Stimulated activated CD8-positive, alpha-beta memory T cell treated with anti-CD3 and anti-CD28 coated beads, Interleukin-12 subunit alpha, Interleukin-12 subunit beta, amount 100 ng/mL, for 1 hour (primary cell): ENCODE results near the gene NDUFAF7.
"Not testable (repeated sequence)": the region's sequence is repeated elsewhere in the genome, so short reads cannot be mapped to it uniquely, and the experiment has no call there.

Experiments used
- DNase-seq: peaks from one replicate; pipeline ENCODE4 v3.0.0-alpha.2; 2020; ENCODE audit warnings: low read depth

The NDUFAF7 gene

DNA sequence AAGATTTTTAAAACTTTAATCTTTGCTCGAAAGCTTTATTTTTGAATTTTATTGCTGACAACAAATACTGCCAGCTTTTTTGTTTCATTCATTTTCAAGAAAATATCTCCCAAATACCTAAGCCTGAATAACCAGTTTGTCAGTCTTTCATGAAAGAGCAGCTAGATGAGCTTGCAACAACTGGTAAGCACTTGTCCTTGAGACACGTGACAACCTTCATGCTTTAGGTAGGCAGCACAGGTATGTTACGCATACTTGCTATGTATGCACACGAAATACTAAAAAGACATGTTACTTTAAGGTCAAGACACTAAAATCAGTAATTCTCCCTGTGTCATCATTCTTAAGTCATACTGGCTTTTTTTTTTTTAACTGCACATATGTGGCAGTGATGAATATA is 12.4 kb upstream of the NDUFAF7 start:
- no peak for DNase-seq

- DNase-seq: no peak
Observed at GRCh38 chr2:37223131-37223530, 8.3 kb upstream of the NDUFAF7 start.

GRCh38 chr2:37224063-37224462 is 7.4 kb upstream of the NDUFAF7 start:
- DNase-seq: no peak

GRCh38 chr2:37225129-37225528 is 6.3 kb upstream of the NDUFAF7 start:
- not testable (repeated sequence) for DNase-seq

DNA sequence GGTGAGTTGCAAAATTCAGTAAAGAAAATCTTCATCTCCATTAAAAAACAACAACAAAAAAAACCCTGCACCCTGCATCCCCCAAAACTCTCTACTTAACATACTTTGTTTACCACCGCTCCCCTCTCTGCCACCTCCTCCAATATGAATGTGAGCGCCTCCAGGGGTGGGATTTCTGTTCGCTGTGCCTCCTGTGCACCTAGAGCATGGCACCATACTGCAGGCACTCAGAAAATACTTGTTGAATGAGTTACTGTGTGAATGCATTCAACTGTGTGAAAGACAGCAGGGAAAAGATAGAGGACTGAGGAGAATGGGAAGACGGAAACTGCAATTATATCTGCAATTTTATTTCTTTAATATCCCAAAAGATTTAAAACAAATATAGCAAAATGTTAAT is 4.6 kb upstream of the NDUFAF7 start:
- DNase-seq: no peak

- DNase-seq: no peak
Observed at GRCh38 chr2:37228788-37229187, 2.7 kb upstream of the NDUFAF7 start.

DNA sequence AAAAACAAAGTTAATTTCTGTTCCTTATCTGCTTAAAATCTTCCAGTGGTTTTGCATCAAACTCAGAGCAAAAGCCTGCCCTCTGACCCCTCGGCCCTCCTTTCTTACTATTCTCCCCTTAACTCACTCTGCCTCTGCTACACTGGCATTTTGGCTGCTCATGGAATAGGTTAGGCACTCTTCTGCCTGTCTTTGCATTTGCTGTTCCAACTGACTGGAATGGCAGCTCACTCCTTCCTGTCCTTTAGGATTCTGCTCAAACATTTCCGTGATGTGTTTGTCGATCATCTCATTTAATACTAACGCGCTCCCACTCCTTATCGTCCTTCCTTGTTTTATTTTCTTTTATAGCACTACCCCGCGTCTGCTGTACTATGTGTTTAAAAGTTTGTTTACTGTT is 877 bp upstream of the NDUFAF7 start:
- DNase-seq: no peak

DNA sequence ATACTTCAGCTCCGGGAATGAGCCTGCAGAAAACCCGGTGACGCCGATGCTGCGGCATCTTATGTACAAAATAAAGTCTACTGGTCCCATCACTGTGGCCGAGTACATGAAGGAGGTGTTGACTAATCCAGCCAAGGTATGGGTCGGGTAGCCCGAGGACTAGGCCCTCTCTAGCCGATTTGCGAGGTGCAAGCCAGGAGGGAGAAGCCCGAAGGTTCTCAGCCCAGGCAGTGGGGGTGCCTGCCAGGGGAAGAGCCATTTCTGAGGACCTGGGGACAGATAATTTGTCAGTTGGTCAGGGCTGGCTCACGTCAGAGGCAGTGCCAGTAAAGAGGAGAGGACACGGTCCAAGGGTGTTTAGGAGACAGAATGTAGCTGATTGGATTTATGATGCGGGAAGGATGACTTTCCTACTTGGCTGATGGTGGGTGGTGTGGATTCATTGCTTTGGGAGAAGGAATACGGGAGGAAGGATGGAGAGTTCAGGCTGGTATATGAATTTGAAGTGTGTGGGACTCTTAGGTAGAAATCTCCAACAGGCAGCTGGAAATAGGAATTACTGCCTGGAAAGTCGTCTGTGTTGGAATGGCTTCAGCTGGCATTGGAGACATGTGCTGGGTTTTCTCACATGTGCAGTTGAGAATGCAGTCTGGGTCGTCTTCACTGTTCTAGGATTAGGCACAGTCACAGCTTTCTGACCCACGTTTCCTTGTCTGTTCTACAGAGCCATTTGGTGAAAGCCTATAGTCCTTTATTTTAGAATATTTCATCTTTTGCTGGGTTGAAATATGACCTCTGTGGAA is 874 bp downstream of the NDUFAF7 start:
- no peak for DNase-seq

DNA sequence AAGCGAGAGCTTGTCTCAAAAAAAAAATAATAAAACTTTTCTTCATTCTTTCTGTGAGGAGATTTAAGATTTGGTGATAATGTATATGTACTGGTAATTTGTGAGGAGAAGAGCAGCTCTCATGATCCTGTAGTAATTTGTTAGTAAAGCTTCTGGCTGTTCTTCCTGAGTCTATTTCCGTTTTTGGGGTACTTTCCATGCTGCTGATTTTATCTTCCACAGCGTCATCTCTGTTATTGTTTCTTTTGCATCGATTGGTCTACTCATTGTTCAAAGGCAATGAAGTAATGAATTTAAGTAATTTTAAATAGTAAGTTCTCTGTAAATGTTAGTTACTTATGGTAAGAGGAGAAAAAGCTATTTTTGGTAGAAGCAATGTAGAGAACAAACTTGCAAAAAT is 12.0 kb downstream of the NDUFAF7 start:
- DNase-seq: no peak

DNA sequence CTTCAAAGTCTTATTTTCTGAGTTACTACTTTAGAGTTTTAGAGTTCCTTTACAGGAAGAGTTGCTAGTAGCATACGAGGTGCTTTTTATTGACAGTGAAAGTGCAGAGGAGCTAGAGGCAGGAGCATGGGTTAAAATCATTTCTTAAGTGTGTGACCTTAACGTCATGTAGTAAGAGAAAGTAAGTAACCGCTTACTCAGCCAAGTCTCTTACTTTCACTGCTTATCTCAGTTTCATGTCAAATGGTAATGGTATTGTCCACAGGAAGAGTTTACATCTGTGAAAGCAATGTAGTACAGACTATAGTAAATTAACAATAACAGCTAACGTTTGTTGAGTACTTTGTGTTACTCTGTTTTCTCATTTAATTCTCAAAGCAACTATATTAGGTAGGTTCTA is 12.6 kb downstream of the NDUFAF7 start:
- no peak for DNase-seq

- no peak for DNase-seq
Observed at GRCh38 chr2:37244755-37245154, 13.3 kb downstream of the NDUFAF7 start.

- no peak for DNase-seq
Observed at GRCh38 chr2:37246205-37246604, 14.7 kb downstream of the NDUFAF7 start.

DNA sequence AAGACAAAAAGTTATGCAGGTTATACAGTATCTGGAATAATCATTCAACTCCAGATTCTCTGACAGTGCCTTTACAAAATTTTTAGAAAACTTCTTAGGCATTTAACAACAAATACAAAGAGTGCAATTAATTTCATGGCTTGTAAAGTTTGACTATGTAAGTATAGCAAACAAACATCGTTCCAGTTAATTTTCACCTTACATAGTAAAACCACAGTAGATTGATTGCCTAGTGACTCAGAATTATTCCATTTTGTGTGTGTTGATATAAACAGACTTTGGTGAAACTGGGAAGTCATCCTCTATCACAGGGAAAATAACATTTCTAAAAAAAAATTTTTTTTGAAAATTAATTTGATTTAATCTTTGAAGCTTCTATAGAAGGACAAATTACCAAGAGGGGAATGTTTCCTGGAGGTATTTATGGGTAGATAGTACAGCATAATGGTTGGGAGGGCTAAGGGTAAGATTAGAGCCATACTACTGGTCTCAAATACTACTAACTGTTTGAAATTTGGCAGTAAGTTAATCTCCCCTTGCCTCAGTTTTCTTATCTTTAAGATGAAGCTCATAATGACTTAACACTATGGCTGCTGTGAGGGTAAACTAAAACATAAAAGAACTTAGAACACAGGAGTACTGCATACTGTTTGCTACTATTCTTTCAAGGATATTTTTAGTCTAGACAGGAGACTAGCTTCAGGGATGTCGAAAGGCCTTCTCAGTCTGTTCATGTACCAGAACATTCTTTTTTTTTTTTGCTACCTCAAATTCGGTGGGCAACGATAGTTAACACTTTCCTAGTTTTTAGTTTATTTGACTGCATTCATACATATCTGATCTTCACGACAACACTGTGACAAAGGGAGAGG is 19.6 kb downstream of the NDUFAF7 start:
- DNase-seq: no peak

GRCh38 chr2:37262522-37262921 is 31.1 kb downstream of the NDUFAF7 start:
- DNase-seq: no peak

- no peak for DNase-seq
Observed at GRCh38 chr2:37263839-37264238, 32.4 kb downstream of the NDUFAF7 start.

GRCh38 chr2:37267685-37268084 is 36.2 kb downstream of the NDUFAF7 start:
- DNase-seq: no peak

- DNase-seq: no peak
Observed at GRCh38 chr2:37268111-37268510, 36.7 kb downstream of the NDUFAF7 start.

- DNase-seq: no peak
Observed at GRCh38 chr2:37271376-37272067, 40.1 kb downstream of the NDUFAF7 start.

GRCh38 chr2:37274359-37274965 is 43.0 kb downstream of the NDUFAF7 start:
- no peak for DNase-seq

- no peak for DNase-seq
Observed at GRCh38 chr2:37276291-37276690, 44.8 kb downstream of the NDUFAF7 start.

DNA sequence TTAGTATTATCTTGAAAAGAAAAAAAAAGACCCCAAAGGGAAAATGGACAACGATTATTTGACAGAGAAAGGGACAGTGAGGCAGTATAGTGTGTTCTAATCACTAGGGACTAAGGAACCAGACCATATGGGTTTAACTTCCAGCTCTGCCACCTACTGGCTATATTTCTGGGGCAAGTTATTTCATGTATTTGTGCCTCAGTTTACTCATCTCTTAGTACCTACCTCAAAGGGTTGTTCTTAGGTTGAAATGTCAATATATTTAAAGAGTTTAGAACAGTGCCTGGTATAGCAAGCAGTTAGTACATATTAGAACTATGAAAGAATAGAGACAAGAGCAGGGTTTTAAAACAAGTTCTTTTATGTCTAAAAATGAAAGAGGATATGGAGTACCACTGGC is 50.5 kb downstream of the NDUFAF7 start:
- no peak for DNase-seq

- no peak for DNase-seq
Observed at GRCh38 chr2:37282746-37283145, 51.3 kb downstream of the NDUFAF7 start.
